GM23338 (cell line): ENCODE results near the gene SULT2B1. TPM values are rescaled to one million over a fixed set of nuclear protein-coding genes. Genes with fewer than 3 reads are reported as not detected.

Experiments used
- ATAC-seq: fragments of 200-7000 bp; cut with Tn5 transposase; 3 replicates; pipeline ENCODE4 v1.9.1; 2020
- DNase-seq: peaks from one replicate; pipeline ENCODE4 v3.0.0-alpha.2; 2015; ENCODE audit warnings: low spot score
- H2AFZ ChIP-seq: fragments of 200-600 bp; sonication (generic); 2 replicates; pipeline ENCODE4 v1.8.0; 2016; ENCODE audit warnings: antibody characterized with exemption, mild to moderate bottlenecking, moderate library complexity
- H3F3A ChIP-seq: fragments of 200-600 bp; sonication (generic); replicated peaks from 2 replicates; pipeline ENCODE4 v1.8.0; 2017; ENCODE audit warnings: antibody characterized with exemption, mixed run types, low read depth
- H3K27ac ChIP-seq: fragments of 200-600 bp; sonication (generic); 2 replicates; pipeline ENCODE4 v1.6.1; 2016; ENCODE audit warnings: low read depth
- H3K27me3 ChIP-seq: fragments of 200-600 bp; sonication (generic); 2 replicates; pipeline ENCODE4 v1.8.0; 2016; ENCODE audit warnings: mild to moderate bottlenecking, mixed run types, moderate library complexity; ENCODE audit not compliant: insufficient read depth
- H3K36me3 ChIP-seq: fragments of 200-600 bp; sonication (generic); 2 replicates; pipeline ENCODE4 v1.8.0; 2016; ENCODE audit warnings: mild to moderate bottlenecking; ENCODE audit not compliant: insufficient read depth
- H3K4me1 ChIP-seq: fragments of 200-600 bp; sonication (generic); 2 replicates; pipeline ENCODE4 v1.8.0; 2016; ENCODE audit warnings: mild to moderate bottlenecking, moderate library complexity; ENCODE audit not compliant: insufficient read depth
- H3K4me2 ChIP-seq: fragments of 200-600 bp; sonication (generic); 2 replicates; pipeline ENCODE4 v1.7.1; 2017; ENCODE audit warnings: mixed run types
- H3K4me3 ChIP-seq: fragments of 200-600 bp; sonication (generic); 2 replicates; pipeline ENCODE4 v1.6.1; 2016; ENCODE audit warnings: mixed run types
- H3K79me2 ChIP-seq: fragments of 200-600 bp; sonication (generic); replicated peaks from 2 replicates; pipeline ENCODE4 v1.8.0; 2017; ENCODE audit warnings: mild to moderate bottlenecking; ENCODE audit not compliant: insufficient read depth
- H3K9me2 ChIP-seq: fragments of 200-600 bp; sonication (generic); 2 replicates; pipeline ENCODE4 v1.8.0; 2017; ENCODE audit not compliant: insufficient read depth
- H4K20me1 ChIP-seq: fragments of 200-600 bp; sonication (generic); replicated peaks from 2 replicates; pipeline ENCODE4 v1.8.0; 2017; ENCODE audit warnings: mild to moderate bottlenecking; ENCODE audit not compliant: insufficient read depth
- H3K27ac Mint-ChIP-seq: 2 replicates; pipeline ENCODE4 v1.8.0; 2020; ENCODE audit warnings: inconsistent platforms, mild to moderate bottlenecking, moderate library complexity, mixed read lengths
- H3K27me3 Mint-ChIP-seq: 3 replicates; pipeline ENCODE4 v1.8.0; 2022; ENCODE audit warnings: low read depth, mild to moderate bottlenecking, moderate library complexity, mixed read lengths, inconsistent platforms; ENCODE audit not compliant: insufficient read depth, poor library complexity
- H3K36me3 Mint-ChIP-seq: 3 replicates; pipeline ENCODE4 v1.8.0; 2021; ENCODE audit warnings: low read depth, mild to moderate bottlenecking, inconsistent platforms, moderate library complexity, mixed read lengths
- H3K4me1 Mint-ChIP-seq: 3 replicates; pipeline ENCODE4 v1.8.0; 2020; ENCODE audit warnings: mild to moderate bottlenecking, inconsistent platforms, mixed read lengths
- H3K4me3 Mint-ChIP-seq: 3 replicates; pipeline ENCODE4 v1.8.0; 2021; ENCODE audit warnings: moderate library complexity, mild to moderate bottlenecking, inconsistent platforms, mixed read lengths
- H3K9me3 Mint-ChIP-seq: 3 replicates; pipeline ENCODE4 v1.8.0; 2020; ENCODE audit warnings: moderate library complexity, mild to moderate bottlenecking, inconsistent platforms, mixed read lengths
- CREB1 ChIP-seq: fragments of 250-450 bp; sonication (Bioruptor Pico); IDR thresholded peaks from 2 replicates; pipeline ENCODE4 v1.5.0; 2020; ENCODE audit warnings: low read depth, mild to moderate bottlenecking, moderate library complexity
- EZH2 ChIP-seq: fragments of 200-600 bp; sonication (generic); IDR thresholded peaks from one replicate; pipeline ENCODE4 v1.8.0; 2017; ENCODE audit warnings: antibody characterized with exemption, mild to moderate bottlenecking, low read depth; ENCODE audit not compliant: unreplicated experiment
- EZH2phosphoT487 ChIP-seq: fragments of 200-600 bp; sonication (generic); IDR thresholded peaks from one replicate; pipeline ENCODE4 v1.8.1; 2018; ENCODE audit warnings: antibody characterized with exemption; ENCODE audit not compliant: unreplicated experiment
- NANOG ChIP-seq: IDR thresholded peaks from 2 replicates; pipeline ENCODE4 v1.6.1; 2016; ENCODE audit warnings: antibody characterized with exemption, borderline replicate concordance
- POLR2AphosphoS5 ChIP-seq: IDR thresholded peaks from 2 replicates; pipeline ENCODE4 v1.6.1; 2016; ENCODE audit warnings: antibody characterized with exemption, low read depth
- STAT1 ChIP-seq: IDR thresholded peaks from one replicate; pipeline ENCODE4 v1.6.1; 2016; ENCODE audit warnings: antibody characterized with exemption; ENCODE audit not compliant: unreplicated experiment
- ZNF331 ChIP-seq: fragments of 250-450 bp; sonication (Bioruptor Pico); IDR thresholded peaks from 2 replicates; pipeline ENCODE4 v1.5.0; 2020; ENCODE audit warnings: low read depth, mild to moderate bottlenecking, moderate library complexity
- polyA plus RNA-seq: library from polyadenylated mRNA; unstranded; fragments of >200 nt; fragmentation: Nextera tagmentation; extraction: Ambion mirVana; gene quantifications from 2 replicates; pipeline ENCODE4 v1.2.1, GENCODE V29; 2016
- total RNA-seq: library from RNA; depleted of rRNA; stranded (reverse); fragments of >200 nt; shearing (Covaris generic); gene quantifications from 2 replicates; pipeline ENCODE4 v1.2.3, GENCODE V29; 2014
- TF ChIP-seq, protein P1 (sequence below): IDR thresholded peaks from 2 replicates; pipeline ENCODE4 v1.6.1; 2016; ENCODE audit warnings: antibody characterized with exemption
- TF ChIP-seq, protein P2 (sequence below): IDR thresholded peaks from one replicate; pipeline ENCODE4 v1.6.1; 2018; ENCODE audit warnings: antibody characterized with exemption; ENCODE audit not compliant: unreplicated experiment
- TF ChIP-seq, protein P3 (sequence below), 2 experiments: fragments of 200-600 bp in 1 of 2; sonication (generic) in 1 of 2; conservative IDR thresholded peaks; 2 replicates each; pipeline versions ENCODE4 v1.5.1 to v1.6.1; 2016 to 2017; ENCODE audit warnings: antibody characterized with exemption in 2 of 2, low read depth in 2 of 2, mild to moderate bottlenecking in 2 of 2, moderate library complexity in 1 of 2

The SULT2B1 gene
- total and polyA plus RNA-seq, 2 experiments from 2014 or later = 1.3 to 2.5 TPM

DNA sequence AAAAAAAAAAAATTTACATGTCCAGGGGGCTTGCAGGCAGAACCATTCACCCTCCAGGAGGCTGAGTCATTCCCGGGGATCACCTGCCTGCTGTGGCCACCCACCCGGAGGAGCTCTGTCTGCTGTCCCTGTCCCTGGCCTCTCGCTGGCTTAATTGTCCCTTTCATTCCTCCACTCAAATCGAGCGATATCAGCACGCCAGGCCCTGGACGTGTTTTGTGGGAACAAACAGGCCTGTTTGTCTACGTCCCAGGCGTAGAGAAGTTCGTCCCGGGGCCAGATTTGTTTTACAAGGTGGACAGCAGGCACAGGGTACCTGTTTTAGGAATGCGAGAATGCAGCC, 21.2 kb downstream of the SULT2B1 start:
- no peak for TF ChIP-seq NANOG
- TF ChIP-seq, protein P1, sequence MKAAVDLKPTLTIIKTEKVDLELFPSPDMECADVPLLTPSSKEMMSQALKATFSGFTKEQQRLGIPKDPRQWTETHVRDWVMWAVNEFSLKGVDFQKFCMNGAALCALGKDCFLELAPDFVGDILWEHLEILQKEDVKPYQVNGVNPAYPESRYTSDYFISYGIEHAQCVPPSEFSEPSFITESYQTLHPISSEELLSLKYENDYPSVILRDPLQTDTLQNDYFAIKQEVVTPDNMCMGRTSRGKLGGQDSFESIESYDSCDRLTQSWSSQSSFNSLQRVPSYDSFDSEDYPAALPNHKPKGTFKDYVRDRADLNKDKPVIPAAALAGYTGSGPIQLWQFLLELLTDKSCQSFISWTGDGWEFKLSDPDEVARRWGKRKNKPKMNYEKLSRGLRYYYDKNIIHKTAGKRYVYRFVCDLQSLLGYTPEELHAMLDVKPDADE = no peak
- TF ChIP-seq ZNF331 (CRISPR knock-in tag) = no peak
- TF ChIP-seq STAT1 = no peak
- Mint-ChIP-seq H3K9me3 (no peaks in the 10 kb centered on the region), H3K36me3 (no peaks in the 10 kb centered on the region), H3K4me1 (peaks cover 23% of the 10 kb centered on the region), H3K27me3 (peaks cover 28% of the 10 kb centered on the region), H3K27ac (peak overlapping the region; percentile 88), H3K4me3 (no peak overlapping the region)
- ATAC-seq = no peak
- Histone ChIP-seq H3K36me3 (no peaks in the 10 kb centered on the region), H3K4me3 (no peak overlapping the region), H3K27ac (no peak overlapping the region), H3K27me3 (no peaks in the 10 kb centered on the region), H3K79me2 (no peaks in the 10 kb centered on the region), H3K4me2 (peak overlapping the region; percentile 26; the same call in 1 of the 2 replicates), H2AFZ (peak overlapping the region; percentile 92), H3F3A (0 out of 2 replicates have a peak, but pooled peaks cover 4% of the 10 kb centered on the region), H4K20me1 (no peaks in the 10 kb centered on the region), H3K4me1 (peaks cover 12% of the 10 kb centered on the region; the same call in 1 of the 2 replicates), H3K9me2 (no peaks in the 10 kb centered on the region)
- no peak for DNase-seq

DNA sequence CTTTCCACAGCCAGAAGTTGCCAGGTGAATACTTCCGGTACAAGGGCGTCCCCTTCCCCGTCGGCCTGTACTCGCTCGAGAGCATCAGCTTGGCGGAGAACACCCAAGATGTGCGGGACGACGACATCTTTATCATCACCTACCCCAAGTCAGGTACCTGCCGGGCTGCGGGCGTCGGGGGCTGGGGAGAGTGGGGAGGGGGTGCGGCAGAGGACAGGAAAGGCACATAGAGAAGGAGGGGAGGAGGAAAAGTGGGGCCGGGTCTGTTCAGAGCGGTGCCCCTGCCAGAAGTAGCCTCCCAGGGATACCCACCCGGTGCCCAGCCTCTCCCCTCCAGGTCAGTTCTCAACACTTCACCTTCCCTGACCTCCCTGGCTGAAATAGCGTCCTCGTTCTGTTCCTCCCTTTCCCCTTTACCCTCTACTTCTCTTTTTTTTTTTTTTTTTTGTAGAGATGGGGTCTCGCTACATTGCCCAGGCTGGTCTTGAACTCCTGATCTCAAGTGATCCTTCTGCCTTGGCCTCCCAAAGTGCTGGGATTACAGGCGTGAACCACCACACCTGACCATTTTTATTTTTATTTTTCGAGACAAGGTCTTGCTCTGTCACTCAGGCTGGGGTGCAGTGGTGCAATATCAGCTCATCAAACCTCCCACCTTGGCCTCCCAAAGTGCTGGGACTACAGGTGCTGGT, 24.1 kb downstream of the SULT2B1 start:
- H3K4me3 Mint-ChIP-seq = no peak overlapping the region
- no peaks in the 10 kb centered on the region for H3K9me3 Mint-ChIP-seq
- Histone ChIP-seq H3K4me1 (peaks cover 8% of the 10 kb centered on the region; the same call in 1 of the 2 replicates), H3K9me2 (no peaks in the 10 kb centered on the region), H3K36me3 (no peaks in the 10 kb centered on the region), H2AFZ (peak overlapping the region; percentile 52; the same call in 1 of the 2 replicates), H3K4me2 (no peak overlapping the region), H4K20me1 (no peaks in the 10 kb centered on the region), H3K27me3 (no peaks in the 10 kb centered on the region), H3K79me2 (no peaks in the 10 kb centered on the region), H3K27ac (no peak overlapping the region), H3K4me3 (no peak overlapping the region), H3F3A (no peaks in the 10 kb centered on the region)
- ATAC-seq (no peak), DNase-seq (no peak)
- H3K36me3 Mint-ChIP-seq = no peaks in the 10 kb centered on the region
- H3K27ac Mint-ChIP-seq = no peak overlapping the region
- H3K27me3 Mint-ChIP-seq = peaks cover 24% of the 10 kb centered on the region
- H3K4me1 Mint-ChIP-seq = peaks cover 16% of the 10 kb centered on the region
- no peak for TF ChIP-seq CREB1 (CRISPR knock-in tag)
- TF ChIP-seq, protein P2, sequence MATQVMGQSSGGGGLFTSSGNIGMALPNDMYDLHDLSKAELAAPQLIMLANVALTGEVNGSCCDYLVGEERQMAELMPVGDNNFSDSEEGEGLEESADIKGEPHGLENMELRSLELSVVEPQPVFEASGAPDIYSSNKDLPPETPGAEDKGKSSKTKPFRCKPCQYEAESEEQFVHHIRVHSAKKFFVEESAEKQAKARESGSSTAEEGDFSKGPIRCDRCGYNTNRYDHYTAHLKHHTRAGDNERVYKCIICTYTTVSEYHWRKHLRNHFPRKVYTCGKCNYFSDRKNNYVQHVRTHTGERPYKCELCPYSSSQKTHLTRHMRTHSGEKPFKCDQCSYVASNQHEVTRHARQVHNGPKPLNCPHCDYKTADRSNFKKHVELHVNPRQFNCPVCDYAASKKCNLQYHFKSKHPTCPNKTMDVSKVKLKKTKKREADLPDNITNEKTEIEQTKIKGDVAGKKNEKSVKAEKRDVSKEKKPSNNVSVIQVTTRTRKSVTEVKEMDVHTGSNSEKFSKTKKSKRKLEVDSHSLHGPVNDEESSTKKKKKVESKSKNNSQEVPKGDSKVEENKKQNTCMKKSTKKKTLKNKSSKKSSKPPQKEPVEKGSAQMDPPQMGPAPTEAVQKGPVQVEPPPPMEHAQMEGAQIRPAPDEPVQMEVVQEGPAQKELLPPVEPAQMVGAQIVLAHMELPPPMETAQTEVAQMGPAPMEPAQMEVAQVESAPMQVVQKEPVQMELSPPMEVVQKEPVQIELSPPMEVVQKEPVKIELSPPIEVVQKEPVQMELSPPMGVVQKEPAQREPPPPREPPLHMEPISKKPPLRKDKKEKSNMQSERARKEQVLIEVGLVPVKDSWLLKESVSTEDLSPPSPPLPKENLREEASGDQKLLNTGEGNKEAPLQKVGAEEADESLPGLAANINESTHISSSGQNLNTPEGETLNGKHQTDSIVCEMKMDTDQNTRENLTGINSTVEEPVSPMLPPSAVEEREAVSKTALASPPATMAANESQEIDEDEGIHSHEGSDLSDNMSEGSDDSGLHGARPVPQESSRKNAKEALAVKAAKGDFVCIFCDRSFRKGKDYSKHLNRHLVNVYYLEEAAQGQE = no peak
- TF ChIP-seq, protein P3, sequence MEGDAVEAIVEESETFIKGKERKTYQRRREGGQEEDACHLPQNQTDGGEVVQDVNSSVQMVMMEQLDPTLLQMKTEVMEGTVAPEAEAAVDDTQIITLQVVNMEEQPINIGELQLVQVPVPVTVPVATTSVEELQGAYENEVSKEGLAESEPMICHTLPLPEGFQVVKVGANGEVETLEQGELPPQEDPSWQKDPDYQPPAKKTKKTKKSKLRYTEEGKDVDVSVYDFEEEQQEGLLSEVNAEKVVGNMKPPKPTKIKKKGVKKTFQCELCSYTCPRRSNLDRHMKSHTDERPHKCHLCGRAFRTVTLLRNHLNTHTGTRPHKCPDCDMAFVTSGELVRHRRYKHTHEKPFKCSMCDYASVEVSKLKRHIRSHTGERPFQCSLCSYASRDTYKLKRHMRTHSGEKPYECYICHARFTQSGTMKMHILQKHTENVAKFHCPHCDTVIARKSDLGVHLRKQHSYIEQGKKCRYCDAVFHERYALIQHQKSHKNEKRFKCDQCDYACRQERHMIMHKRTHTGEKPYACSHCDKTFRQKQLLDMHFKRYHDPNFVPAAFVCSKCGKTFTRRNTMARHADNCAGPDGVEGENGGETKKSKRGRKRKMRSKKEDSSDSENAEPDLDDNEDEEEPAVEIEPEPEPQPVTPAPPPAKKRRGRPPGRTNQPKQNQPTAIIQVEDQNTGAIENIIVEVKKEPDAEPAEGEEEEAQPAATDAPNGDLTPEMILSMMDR (conservative IDR thresholded peaks at IDR 0.05; ENCODE audit: low read depth in 2 of 2) = no peak
- TF ChIP-seq EZH2phosphoT487 = no peak
- no peak for TF ChIP-seq NANOG
- no peak for TF ChIP-seq ZNF331 (CRISPR knock-in tag)
- TF ChIP-seq STAT1 = no peak
- TF ChIP-seq EZH2 = no peak
- TF ChIP-seq POLR2AphosphoS5 = no peak
